ENCODE results near the gene HAS3.

- TF ChIP-seq CTCF (IDR thresholded peaks at IDR 0.05 in 4 of 5, conservative IDR thresholded peaks at IDR 0.05 in 1 of 5) (no peak), POLR2A (IDR thresholded peaks at IDR 0.05) (no peak)
These were observed 11.5 kb downstream of the HAS3 start for GRCh38 chr16:69116906-69117305.

Data from gastrocnemius medialis (tissue), 4 donors.